Glutamatergic neuron (in vitro differentiated cells): ENCODE results near the gene PYCR2. TPM values are rescaled to one million over a fixed set of nuclear protein-coding genes. Genes with fewer than 3 reads are reported as not detected.
A peak's percentile ranks its signal among the peaks of the same experiment; 100 is the strongest.

Experiments used
- DNase-seq: peaks from one replicate; pipeline ENCODE4 v3.0.0; 2022
- H3K27ac Mint-ChIP-seq: one replicate; pipeline ENCODE4 v1.8.0; 2020; ENCODE audit warnings: mild to moderate bottlenecking, mixed read lengths, inconsistent platforms; ENCODE audit not compliant: unreplicated experiment
- H3K27me3 Mint-ChIP-seq: one replicate; pipeline ENCODE4 v1.8.0; 2020; ENCODE audit warnings: mild to moderate bottlenecking, moderate library complexity, mixed read lengths, inconsistent platforms; ENCODE audit not compliant: unreplicated experiment
- H3K36me3 Mint-ChIP-seq: one replicate; pipeline ENCODE4 v1.8.0; 2020; ENCODE audit warnings: mild to moderate bottlenecking, mixed read lengths, inconsistent platforms; ENCODE audit not compliant: unreplicated experiment
- H3K4me1 Mint-ChIP-seq: one replicate; pipeline ENCODE4 v1.8.0; 2020; ENCODE audit warnings: mild to moderate bottlenecking, low read depth, mixed read lengths, inconsistent platforms; ENCODE audit not compliant: unreplicated experiment
- H3K4me3 Mint-ChIP-seq: one replicate; pipeline ENCODE4 v1.8.0; 2020; ENCODE audit warnings: mild to moderate bottlenecking, mixed read lengths, inconsistent platforms; ENCODE audit not compliant: unreplicated experiment
- H3K9me3 Mint-ChIP-seq: one replicate; pipeline ENCODE4 v1.8.0; 2020; ENCODE audit warnings: mild to moderate bottlenecking, moderate library complexity, mixed read lengths, inconsistent platforms; ENCODE audit not compliant: unreplicated experiment
- total RNA-seq: library from RNA; stranded (reverse); fragmentation: NEBNext Ultra II Directional; extraction: Animal tissue kit (Norgen Biotek cat#: 25700); gene quantifications from one replicate; pipeline ENCODE4 v1.2.1, GENCODE V29; 2021; ENCODE audit not compliant: unreplicated experiment
- TF ChIP-seq, protein P1 (sequence below): fragments of 200-600 bp; sonication (generic); IDR thresholded peaks from one replicate; pipeline ENCODE4 v1.5.0; 2021; ENCODE audit not compliant: partially characterized antibody, unreplicated experiment

The PYCR2 gene
- total RNA-seq, 1 donor from 2014 or later: 36.6 TPM

DNA sequence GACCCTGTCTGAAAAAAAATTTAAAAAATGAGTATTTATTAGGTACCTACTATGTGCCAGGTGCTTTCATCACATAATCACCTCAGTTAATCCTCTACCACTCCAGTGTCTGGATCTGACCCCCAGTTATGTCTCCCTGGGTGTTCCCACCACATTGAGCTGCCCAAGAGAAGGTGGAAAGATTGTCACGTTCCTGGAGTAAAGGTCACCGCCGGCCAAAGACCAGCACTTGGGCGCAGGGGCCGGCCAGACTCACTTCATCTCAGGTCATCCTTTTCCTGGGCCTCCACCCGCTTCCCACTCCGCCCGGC lies 714 bp downstream of the PYCR2 start:
- DNase-seq: no peak
- H3K36me3 Mint-ChIP-seq: no peaks in the 10 kb centered on the region
- H3K4me3 Mint-ChIP-seq: peak overlapping the region; percentile 95
- H3K4me1 Mint-ChIP-seq: peaks cover 4% of the 10 kb centered on the region
- peaks cover 3% of the 10 kb centered on the region for H3K27me3 Mint-ChIP-seq
- TF ChIP-seq, protein P1, sequence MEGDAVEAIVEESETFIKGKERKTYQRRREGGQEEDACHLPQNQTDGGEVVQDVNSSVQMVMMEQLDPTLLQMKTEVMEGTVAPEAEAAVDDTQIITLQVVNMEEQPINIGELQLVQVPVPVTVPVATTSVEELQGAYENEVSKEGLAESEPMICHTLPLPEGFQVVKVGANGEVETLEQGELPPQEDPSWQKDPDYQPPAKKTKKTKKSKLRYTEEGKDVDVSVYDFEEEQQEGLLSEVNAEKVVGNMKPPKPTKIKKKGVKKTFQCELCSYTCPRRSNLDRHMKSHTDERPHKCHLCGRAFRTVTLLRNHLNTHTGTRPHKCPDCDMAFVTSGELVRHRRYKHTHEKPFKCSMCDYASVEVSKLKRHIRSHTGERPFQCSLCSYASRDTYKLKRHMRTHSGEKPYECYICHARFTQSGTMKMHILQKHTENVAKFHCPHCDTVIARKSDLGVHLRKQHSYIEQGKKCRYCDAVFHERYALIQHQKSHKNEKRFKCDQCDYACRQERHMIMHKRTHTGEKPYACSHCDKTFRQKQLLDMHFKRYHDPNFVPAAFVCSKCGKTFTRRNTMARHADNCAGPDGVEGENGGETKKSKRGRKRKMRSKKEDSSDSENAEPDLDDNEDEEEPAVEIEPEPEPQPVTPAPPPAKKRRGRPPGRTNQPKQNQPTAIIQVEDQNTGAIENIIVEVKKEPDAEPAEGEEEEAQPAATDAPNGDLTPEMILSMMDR: no peak
- H3K27ac Mint-ChIP-seq: peak overlapping the region; percentile 96
- H3K9me3 Mint-ChIP-seq: peaks cover 1% of the 10 kb centered on the region

DNA sequence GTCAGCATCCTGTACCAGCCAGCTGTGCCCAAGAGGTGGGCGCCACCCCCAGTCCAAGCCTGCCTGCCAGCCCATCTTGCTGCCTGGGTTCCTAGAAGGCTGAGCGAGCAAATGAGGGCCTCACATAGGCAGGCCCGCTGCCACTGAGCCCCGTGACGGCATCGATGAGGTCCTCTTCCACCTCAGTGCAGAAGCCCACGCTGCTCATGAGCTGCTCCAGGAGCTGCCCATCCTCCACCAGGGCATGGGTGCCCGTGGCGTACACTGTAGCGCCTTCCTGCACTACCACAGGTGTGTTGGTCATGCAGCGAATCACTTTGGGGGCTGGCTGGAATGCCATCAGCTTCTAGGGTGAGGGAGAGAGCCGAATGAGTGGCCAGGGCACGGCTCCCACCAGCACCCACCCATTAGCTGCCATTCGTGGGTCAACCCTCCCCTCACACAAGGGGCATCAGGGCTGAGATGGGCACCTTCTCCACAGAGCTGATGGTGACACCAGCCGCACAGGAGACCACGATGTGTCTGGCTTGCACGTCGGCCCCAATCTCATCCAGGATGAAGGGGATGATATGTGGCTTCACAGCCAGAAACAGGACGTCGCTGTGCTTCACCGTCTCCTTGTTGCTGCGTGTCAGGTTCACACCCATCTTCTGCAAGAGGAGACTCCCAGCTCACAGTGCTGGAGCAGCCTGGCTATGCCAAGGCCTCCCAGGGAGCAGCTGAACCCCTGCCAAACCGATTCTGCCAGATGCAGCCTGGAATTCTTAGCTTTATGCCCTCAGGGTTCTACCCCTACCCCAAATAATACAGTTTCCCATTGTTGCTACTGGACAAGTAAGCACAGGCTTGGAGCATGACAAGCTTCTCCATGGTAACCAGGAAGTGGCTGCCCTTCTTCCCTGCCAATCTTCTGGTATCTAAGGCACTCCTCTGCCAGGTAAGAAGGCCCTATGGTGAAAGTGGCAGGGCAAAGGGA lies 2.0 kb downstream of the PYCR2 start:
- peaks cover 2% of the 10 kb centered on the region for H3K27me3 Mint-ChIP-seq
- no peak overlapping the region for H3K4me3 Mint-ChIP-seq
- peaks cover under 1% of the 10 kb centered on the region for H3K9me3 Mint-ChIP-seq
- DNase-seq: no peak
- TF ChIP-seq, protein P1: no peak
- no peaks in the 10 kb centered on the region for H3K4me1 Mint-ChIP-seq
- no peaks in the 10 kb centered on the region for H3K36me3 Mint-ChIP-seq
- H3K27ac Mint-ChIP-seq: no peak overlapping the region

DNA sequence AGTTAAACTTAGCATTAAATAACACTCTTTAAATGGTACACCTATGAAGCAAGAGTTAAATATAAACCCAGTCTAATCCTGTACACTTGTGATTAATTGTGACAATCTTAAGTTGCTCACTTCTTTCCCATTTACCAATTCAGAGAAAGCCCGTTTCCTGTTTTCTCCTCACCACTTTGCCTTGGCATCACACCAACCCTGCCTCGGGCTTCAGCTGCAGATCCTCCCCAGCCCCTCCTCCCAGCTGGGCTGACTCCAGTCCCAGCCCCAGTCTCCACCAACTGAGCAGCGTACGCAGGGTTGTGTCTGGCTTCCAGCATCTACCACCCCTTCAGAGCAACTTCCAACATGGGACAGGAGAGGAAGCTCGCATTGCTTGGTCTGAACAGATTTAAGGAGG lies 4.1 kb downstream of the PYCR2 start:
- Mint-ChIP-seq H3K27ac (no peak overlapping the region), H3K4me1 (peaks cover 12% of the 10 kb centered on the region), H3K9me3 (peaks cover 3% of the 10 kb centered on the region), H3K36me3 (no peaks in the 10 kb centered on the region), H3K4me3 (no peak overlapping the region), H3K27me3 (peaks cover 2% of the 10 kb centered on the region)
- TF ChIP-seq, protein P1: no peak
- DNase-seq: no peak

DNA sequence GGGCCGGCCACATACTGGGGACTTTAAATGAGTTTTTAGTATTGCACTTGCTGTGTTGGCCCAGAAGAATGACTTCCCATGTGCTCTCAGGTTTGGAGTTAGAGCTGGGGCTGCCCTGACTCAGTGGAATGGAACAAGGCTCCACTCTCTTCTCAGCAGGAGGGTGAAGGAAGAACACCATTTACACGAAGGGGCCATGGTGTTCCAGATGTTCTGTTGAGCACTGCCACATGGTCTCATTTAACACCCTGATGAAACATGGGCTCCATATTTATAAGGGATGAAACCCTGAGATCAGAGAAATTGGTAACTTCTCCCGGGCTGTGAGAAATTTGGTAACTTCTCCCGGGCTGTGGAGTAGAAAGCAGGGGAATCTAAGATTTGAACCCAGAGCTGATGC lies 5.8 kb downstream of the PYCR2 start:
- no peak overlapping the region for H3K27ac Mint-ChIP-seq
- no peak for DNase-seq
- TF ChIP-seq, protein P1: no peak
- H3K36me3 Mint-ChIP-seq: no peaks in the 10 kb centered on the region
- H3K9me3 Mint-ChIP-seq: peaks cover 3% of the 10 kb centered on the region
- H3K4me3 Mint-ChIP-seq: no peak overlapping the region
- H3K27me3 Mint-ChIP-seq: no peaks in the 10 kb centered on the region
- H3K4me1 Mint-ChIP-seq: peaks cover 16% of the 10 kb centered on the region

DNA sequence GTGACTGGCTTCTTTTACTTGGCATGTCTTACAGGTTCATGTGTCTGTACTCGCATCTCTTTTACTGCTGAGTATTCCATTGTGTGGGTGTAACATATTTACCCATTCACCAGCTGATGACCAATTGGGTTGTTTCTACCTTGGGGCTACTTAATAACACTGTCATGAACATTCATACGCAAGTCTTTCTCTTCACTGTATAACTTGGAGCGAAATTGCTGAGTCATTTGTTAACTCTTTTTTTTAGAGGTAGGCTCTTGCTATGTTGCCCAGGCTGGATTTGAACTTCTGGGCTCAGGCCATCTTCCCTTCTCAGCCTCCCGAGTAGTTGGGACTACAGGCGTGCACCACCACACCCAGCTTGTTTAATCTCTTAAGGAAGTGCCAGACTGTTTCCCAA lies 6.5 kb downstream of the PYCR2 start:
- no peaks in the 10 kb centered on the region for H3K27me3 Mint-ChIP-seq
- no peak overlapping the region for H3K4me3 Mint-ChIP-seq
- TF ChIP-seq, protein P1: no peak
- H3K36me3 Mint-ChIP-seq: peaks cover 3% of the 10 kb centered on the region
- peaks cover 18% of the 10 kb centered on the region for H3K4me1 Mint-ChIP-seq
- no peak for DNase-seq
- peaks cover 3% of the 10 kb centered on the region for H3K9me3 Mint-ChIP-seq
- H3K27ac Mint-ChIP-seq: no peak overlapping the region
